ENCODE measurements around the gene NCKIPSD.

DNA sequence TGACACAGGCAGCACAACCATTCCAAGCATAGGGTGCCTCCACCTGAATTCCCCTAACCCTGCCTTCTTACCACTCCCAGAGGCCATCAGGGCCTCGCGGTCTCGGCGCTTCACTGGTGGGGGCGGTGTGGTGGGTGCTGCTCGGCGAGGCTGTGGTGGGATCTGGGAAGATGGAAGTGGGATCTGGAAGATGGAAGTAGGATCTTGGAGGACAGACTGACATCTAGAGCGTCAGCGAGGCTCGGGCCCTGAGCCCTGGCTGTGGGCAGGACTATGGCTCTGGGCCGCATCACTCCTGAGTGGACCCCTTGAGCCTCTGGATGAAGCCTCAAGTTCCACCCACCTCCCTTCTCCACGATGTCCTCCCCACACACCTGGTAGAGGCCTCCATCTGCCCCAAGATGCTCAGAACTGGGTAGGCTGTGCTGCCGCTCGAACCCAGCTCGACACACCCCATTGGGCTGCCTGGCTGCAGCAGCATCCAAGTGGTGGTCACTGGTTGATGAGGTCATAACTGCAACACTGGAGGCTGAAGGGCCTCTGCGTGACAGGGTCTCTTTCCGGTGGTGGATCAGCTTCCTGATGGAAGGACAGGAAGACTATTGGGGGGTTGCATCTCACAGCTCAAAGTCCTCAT lies 3.6 kb downstream of the NCKIPSD start:
- TF ChIP-seq, protein P1, sequence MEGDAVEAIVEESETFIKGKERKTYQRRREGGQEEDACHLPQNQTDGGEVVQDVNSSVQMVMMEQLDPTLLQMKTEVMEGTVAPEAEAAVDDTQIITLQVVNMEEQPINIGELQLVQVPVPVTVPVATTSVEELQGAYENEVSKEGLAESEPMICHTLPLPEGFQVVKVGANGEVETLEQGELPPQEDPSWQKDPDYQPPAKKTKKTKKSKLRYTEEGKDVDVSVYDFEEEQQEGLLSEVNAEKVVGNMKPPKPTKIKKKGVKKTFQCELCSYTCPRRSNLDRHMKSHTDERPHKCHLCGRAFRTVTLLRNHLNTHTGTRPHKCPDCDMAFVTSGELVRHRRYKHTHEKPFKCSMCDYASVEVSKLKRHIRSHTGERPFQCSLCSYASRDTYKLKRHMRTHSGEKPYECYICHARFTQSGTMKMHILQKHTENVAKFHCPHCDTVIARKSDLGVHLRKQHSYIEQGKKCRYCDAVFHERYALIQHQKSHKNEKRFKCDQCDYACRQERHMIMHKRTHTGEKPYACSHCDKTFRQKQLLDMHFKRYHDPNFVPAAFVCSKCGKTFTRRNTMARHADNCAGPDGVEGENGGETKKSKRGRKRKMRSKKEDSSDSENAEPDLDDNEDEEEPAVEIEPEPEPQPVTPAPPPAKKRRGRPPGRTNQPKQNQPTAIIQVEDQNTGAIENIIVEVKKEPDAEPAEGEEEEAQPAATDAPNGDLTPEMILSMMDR (IDR thresholded peaks at IDR 0.05; ENCODE audit: low read depth, low read length) = no peak
- TF ChIP-seq EZH2phosphoT487 (IDR thresholded peaks at IDR 0.05; ENCODE audit: low read depth) = no peak
